Stimulated activated CD4-positive, alpha-beta T cell treated with anti-CD3 and anti-CD28 coated beads, Interleukin-15, amount 100 ng/mL, for 48 hours (primary cell): Measurements from ENCODE around the gene KRTAP4-6.
"Not testable (repeated sequence)": the region's sequence is repeated elsewhere in the genome, so short reads cannot be mapped to it uniquely, and the experiment has no call there.

Experiments
- DNase-seq, 2 donors: peaks; one replicate each; pipeline ENCODE4 v3.0.0-alpha.2; 2020; ENCODE audit warnings: low read depth in 2 of 2

Gene KRTAP4-6

DNA sequence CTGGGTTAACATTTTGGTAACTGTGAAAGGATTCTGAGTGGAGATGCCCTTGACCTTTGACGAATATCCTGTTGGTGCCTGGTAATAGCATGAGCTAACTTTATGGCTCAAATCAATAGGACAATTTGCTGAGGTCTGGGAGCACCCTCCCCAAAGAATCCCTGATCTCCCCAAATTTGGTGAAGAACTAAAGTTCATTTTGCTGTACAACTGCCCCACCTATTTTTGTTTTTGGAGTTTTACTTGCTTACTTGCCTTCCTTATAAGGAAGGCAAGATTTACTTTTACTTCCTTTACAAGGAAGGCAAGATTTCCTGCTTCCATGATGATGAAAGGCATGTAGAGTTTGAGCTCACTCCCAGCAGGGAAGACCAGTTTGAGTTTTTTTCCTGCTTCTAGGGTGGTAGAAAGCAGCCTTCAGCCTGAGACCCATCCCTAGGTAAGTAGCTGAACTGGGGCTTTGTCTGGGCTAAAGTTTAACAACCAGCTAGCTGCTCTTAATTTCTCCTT, 32.3 kb downstream of the KRTAP4-6 start:
- no peak for DNase-seq

DNA sequence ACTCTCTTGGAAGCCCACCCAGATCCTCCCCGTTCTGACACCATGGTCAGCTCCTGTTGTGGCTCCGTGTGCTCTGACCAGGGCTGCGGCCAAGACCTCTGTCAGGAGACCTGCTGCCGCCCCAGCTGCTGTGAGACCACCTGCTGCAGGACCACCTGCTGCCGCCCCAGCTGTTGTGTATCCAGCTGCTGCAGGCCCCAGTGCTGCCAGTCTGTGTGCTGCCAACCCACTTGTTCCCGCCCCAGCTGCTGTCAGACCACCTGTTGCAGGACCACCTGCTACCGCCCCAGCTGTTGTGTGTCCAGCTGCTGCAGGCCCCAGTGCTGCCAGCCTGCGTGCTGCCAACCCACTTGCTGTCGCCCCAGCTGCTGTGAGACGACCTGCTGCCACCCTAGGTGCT, 35.0 kb downstream of the KRTAP4-6 start, which contains the start of gene KRTAP4-9:
TSS of gene KRTAP4-9 (plus strand) at position 43 of the 400 bp plus-strand sequence. CDS start at position 43, 0 bp downstream.
- DNase-seq, result not testable (repeated sequence)

DNA sequence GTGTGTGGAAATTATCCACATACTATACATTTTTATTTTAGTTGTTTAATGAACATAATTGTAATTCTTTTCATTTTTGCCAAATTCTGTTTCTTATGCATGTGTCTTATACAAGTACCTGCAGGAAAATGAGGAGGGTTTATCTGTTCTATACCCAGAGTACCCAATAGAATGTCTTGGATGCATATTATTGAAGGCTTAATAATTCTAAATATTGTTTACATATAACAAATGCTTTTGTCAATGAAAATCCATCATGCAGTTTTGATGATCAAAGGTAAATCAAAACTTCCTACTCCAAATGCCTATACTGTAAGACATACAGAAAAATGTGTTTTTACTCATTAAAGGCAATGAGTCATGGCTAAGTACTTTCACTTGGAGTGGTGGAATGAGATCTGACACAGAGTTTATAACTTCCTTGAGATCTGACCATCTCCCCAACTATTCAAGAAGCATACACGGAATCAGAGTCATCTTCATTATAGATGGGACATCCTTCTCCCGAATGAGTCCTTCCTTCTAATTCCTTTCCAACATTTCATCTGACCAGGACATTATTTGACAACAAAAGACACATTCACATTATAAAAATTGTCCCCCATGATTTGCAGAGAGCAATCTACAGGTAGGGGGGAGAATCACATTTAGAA, 35.8 kb downstream of the KRTAP4-6 start:
- DNase-seq, result not testable (repeated sequence)

DNA sequence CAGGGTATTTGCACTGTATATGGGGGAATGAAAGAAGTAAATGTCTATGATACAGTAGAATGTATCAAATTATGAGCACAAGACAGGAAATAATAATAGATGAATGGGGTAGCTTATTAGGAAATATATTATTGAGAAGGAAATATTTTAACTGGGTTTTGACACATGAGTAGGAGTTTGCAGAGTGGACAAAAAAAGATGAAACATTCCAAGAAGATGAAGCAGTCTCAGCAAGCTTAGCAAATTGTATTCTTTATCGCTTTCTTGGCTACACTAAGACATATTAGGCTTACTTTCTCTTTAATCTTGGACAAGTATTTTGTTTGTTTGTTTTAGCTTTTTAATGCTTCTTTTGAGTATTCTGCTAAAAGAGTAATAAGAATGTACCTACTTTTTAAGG, 36.4 kb downstream of the KRTAP4-6 start:
- no peak for DNase-seq

DNA sequence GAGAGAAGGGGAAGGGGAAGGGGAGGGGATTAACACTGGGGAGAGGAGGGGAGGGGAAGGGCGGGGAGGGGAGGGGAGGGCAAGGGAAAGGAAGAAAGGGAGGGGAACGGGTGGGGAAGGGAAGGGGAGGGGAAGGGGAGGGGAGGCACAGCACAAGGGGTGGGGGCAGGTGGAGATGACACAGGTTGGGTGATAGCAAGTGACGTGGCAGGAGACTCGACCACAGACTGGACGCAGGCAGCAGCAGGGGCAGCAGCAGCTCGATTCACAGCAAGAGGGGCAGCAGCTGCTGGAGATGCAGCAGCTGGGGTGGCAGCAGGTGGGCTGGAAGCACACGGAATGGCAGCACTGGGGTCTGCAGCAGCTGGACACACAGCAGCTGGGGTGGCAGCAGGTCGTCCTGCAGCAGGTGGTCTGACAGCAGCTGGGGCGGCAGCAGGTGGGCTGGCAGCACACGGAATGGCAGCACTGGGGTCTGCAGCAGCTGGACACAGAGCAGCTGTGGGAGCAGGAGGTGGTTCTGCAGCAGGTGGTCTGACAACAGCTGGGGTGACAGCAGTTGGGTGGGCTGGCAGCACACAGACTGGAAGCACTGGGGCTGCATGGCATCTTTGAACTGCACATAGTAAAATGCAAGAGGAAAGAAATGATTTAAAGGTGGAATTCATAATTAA, 38.6 kb downstream of the KRTAP4-6 start, which contains the start of gene KRTAP4-16:
TSS of gene KRTAP4-16 (minus strand) at position 624 of the 674 bp plus-strand sequence. CDS start at position 624, 0 bp downstream.
- no peak for DNase-seq

DNA sequence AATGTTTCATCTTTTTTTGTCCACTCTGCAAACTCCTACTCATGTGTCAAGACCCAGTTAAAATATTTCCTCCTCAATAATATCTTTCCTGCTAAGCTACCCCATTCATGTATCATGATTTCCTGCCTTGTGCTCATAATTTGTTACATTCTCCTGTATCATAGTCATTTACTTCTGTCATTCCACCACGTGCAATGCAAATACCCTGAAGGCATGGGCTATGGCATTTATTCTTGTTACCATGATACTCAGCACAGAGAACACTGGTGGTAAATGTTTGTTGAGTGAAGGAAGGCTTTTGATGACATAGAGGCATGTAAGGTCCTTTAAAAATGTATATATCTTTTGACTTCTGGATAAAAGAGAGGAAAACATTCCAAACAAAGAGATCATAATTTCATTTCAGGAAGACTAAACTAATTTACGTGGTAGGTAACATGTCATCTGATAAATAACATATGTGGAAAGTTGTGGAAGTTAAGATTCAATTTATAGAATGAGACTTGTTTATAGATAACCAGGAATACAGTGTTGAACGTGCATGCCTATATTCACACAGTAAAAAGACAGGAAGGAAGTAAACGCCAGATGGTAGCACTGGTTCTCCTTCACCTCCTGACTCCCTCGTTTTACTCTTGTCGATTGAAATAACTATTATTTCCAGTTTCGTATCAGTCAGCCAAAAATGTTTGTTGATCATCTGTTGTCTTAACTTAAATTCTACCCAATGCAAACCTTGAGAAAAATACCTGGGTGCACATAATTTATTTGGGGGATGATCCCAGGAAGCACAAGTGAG, 40.5 kb downstream of the KRTAP4-6 start:
- not testable (repeated sequence) for DNase-seq

DNA sequence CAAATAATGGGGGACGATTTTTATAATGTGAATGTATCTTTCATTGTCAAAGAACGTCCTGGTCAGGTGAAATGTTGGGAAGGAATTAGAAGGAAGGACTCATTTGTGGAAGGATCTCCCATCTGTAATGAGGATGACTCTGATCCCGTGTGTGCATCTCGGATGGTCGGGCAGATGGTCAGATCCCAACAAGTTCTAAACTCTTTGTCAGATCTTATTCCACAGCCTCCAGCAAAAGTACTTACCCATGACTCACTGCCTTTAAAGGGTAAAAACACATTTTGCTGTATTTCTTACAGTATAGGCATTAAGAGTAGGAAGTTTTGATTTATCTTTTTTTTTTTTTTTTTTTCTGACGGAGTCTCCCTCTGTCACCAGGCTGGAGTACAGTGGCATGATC, 41.9 kb downstream of the KRTAP4-6 start:
- DNase-seq, result no peak

DNA sequence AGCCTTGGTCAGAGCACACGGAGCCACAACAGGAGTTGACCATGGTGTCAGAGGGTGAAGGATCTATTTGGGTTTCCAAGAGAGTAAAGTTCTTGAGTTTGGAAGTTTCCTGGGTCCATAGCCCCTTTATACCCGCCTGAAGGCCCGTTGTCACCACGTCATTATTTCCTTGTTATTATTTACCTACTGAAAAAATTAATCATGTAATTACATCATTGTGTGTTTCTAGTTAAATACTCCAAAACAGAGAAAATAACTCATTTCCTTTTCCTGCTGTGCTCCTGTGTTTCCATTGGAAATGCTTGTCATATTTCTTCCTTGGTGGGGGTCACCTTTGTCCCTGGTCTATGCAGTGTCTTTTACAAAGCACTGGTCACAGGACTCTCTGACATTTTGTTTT, 42.3 kb downstream of the KRTAP4-6 start, which contains the start of gene KRTAP4-8:
TSS of gene KRTAP4-8 (minus strand) at position 101 of the 400 bp plus-strand sequence. CDS start at position 43, 58 bp downstream.
- no peak for DNase-seq

DNA sequence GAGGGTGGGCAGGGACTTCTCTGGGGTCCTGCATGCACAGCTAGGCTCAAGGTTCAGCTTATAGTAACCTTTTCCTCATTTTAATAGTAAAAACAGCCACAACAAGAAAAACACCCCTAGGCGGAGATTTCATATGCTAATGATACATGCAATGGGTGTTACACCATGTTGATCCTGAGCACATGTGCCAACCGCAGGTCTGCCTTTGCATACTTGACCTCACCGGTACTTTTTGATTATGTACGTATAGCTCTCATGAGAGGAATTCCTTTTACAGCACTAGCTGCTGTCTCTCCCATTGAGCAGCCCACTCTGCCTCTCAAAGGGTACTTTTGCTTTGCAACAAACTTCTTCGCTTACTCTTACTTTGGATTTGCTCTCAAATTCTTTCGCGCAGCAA, 44.3 kb downstream of the KRTAP4-6 start:
- no peak for DNase-seq
